ENCODE data around the gene SMC6. TPM values are rescaled to one million over a fixed set of nuclear protein-coding genes. Genes with fewer than 3 reads are reported as not detected.

The SMC6 gene, protein sequence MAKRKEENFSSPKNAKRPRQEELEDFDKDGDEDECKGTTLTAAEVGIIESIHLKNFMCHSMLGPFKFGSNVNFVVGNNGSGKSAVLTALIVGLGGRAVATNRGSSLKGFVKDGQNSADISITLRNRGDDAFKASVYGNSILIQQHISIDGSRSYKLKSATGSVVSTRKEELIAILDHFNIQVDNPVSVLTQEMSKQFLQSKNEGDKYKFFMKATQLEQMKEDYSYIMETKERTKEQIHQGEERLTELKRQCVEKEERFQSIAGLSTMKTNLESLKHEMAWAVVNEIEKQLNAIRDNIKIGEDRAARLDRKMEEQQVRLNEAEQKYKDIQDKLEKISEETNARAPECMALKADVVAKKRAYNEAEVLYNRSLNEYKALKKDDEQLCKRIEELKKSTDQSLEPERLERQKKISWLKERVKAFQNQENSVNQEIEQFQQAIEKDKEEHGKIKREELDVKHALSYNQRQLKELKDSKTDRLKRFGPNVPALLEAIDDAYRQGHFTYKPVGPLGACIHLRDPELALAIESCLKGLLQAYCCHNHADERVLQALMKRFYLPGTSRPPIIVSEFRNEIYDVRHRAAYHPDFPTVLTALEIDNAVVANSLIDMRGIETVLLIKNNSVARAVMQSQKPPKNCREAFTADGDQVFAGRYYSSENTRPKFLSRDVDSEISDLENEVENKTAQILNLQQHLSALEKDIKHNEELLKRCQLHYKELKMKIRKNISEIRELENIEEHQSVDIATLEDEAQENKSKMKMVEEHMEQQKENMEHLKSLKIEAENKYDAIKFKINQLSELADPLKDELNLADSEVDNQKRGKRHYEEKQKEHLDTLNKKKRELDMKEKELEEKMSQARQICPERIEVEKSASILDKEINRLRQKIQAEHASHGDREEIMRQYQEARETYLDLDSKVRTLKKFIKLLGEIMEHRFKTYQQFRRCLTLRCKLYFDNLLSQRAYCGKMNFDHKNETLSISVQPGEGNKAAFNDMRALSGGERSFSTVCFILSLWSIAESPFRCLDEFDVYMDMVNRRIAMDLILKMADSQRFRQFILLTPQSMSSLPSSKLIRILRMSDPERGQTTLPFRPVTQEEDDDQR
- total RNA-seq: 121 and 127 TPM in 2 replicates

DNA sequence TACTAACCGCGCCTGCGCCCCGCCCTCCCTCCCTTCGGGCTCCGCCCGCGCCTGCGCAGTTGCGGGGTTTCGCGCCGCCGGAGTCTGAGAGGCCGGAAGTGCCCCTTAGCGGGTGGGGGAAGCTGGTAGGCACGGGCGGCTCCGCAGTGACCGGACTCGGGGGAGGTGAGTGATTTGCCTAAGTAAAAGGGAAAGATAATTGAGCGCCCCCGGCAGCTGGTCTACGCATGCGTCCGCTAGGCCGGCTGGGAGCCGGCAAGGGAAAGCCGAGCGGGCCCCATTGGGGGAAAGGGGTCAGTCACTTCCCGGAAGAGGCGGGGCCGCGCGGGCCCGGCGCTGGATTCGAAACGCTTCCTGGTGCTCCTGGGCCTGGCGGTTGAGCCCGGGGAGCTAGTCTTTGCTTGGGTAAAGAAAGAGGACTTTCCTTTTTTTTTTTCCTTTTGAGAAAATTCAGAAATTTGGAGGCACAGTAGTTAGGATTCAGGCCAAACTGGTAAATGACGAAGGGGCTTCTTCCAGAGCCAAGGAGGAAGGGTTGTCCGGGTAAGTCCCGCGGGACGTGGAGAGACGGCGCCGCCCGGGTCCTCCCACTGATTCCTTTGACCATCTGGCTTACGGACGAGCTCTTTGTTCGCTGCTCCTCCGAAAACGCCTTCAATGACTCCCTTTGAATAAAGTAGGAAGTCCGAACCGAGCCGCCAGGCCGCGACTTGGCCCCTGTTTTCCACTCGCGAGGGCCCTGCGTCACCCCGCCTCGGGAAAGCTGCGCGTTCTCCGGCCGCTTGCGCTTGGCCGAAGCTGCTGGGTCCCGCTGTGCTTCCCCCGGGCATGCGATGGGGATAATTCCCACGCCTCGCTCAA lies at the start of gene SMC6, which contains the start of gene GEN1:
TSS of gene SMC6 (minus strand) at position 8 of the 861 bp plus-strand sequence. CDS start 7,864 bp downstream, outside the sequence.
TSS of gene GEN1 (plus strand) at position 336 of the 861 bp plus-strand sequence. CDS start 5,806 bp downstream, outside the sequence.
- peak; percentile 90 for DNase-seq
- Mint-ChIP-seq H3K4me3 (peak within 1 kb of the TSS; percentile 95), H3K27me3 (no peaks in the 10 kb centered on the region), H3K36me3 (ENCODE audit: low read depth) (peaks cover 33% of the 10 kb centered on the region), H3K4me1 (peaks cover 61% of the 10 kb centered on the region), H3K27ac (peak within 1 kb of the TSS; percentile 95), H3K9me3 (no peaks in the 10 kb centered on the region)
- intact Hi-C loops (cut with micrococcal nuclease): loop anchor here (2.0 to 5.0 kb wide), 8 partner anchors 17 to 1593 kb away; partner anchors contain the start of gene RAD51AP2
- peak; percentile 83 for ATAC-seq (ENCODE audit: low read depth)
- TF ChIP-seq, protein P1, sequence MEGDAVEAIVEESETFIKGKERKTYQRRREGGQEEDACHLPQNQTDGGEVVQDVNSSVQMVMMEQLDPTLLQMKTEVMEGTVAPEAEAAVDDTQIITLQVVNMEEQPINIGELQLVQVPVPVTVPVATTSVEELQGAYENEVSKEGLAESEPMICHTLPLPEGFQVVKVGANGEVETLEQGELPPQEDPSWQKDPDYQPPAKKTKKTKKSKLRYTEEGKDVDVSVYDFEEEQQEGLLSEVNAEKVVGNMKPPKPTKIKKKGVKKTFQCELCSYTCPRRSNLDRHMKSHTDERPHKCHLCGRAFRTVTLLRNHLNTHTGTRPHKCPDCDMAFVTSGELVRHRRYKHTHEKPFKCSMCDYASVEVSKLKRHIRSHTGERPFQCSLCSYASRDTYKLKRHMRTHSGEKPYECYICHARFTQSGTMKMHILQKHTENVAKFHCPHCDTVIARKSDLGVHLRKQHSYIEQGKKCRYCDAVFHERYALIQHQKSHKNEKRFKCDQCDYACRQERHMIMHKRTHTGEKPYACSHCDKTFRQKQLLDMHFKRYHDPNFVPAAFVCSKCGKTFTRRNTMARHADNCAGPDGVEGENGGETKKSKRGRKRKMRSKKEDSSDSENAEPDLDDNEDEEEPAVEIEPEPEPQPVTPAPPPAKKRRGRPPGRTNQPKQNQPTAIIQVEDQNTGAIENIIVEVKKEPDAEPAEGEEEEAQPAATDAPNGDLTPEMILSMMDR (IDR thresholded peaks at IDR 0.05): no peak
- ChIA-PET CTCF (interaction anchor here (1.2 to 1.7 kb wide), 5 partner anchors 34 to 77 kb away, joined by 4 to 7 read pairs (median 5); no protein-coding TSS in a partner anchor), POLR2A (interaction anchor here (0.6 to 5.0 kb wide), 35 partner anchors 8 to 1123 kb away, joined by 3 to 118 read pairs (median 4); partner anchors contain the start of genes KCNS3 and MSGN1)

DNA sequence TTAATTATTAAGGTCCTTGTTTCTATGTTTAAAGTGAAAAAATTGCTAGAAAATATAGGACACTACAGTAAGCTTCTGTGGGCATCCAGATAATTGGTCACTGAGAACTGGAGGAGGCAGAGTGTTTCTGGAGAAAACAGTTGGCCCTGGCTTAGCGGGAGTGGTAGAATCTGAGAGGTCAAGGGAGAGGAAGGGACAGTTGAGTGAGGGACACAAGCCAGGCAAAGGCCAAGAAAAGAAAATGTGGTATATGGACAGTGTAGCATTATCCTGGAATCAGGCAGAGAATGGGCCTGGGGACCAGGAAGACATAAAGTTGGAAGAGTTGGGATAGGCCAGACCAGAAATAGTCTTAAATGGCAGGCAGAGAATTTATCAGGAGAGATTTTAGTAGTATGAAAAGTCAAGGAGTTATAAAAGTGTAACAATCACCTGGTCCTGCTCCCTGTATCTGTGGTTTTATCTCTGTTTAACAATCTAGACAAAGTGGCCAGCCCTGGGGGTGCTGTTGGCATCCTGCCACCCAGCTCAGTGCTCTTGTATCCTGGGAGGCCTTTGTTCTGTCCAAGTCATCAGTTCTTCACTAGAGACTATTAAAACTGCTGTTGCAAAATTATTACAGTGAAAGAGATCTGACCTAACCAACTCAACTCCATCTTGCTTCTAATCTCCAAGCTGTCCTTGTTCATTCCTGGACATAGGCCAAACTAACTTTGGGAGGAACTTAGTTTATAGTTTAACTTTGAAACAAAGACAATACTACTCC lies 47.3 kb upstream of the SMC6 start:
- Mint-ChIP-seq H3K36me3 (ENCODE audit: low read depth) (no peaks in the 10 kb centered on the region), H3K9me3 (no peaks in the 10 kb centered on the region), H3K27ac (peak overlapping the region; percentile 75), H3K4me1 (peaks cover 72% of the 10 kb centered on the region), H3K27me3 (no peaks in the 10 kb centered on the region), H3K4me3 (peak overlapping the region; percentile 2)
- DNase-seq (no peak), ATAC-seq (ENCODE audit: low read depth) (no peak)
- CTCF ChIA-PET: no interaction called here
- POLR2A ChIA-PET: interaction anchor here (0.8 to 7.7 kb wide), 4 partner anchors 9 to 46 kb away, joined by 3 to 118 read pairs (median 11); partner anchors contain the start of genes GEN1 and SMC6
- intact Hi-C loops (cut with micrococcal nuclease): no loop called here
- TF ChIP-seq, protein P1 (IDR thresholded peaks at IDR 0.05): no peak

DNA sequence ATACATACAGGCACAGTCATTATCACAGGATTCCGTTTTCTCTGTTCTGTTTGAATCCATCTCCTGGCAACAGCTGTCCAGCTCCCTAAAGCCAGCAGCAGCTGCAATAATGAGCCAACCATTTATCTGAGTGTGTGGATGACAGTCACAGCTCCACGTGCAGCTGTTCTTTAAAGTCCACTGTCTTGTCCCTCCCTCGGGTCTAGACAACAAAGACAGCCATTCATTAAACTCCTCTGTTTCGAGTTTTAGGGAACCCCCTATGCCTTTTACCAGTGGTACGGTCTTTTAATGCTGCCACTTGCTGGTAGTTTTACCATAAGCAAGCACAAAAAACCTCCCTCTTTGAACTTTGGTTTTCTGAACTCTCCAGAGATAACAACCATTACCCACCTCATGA lies 46.6 kb upstream of the SMC6 start:
- ChIA-PET POLR2A (interaction anchor here (2.6 to 7.7 kb wide), 2 partner anchors 13 to 45 kb away, joined by 18 to 118 read pairs; partner anchors contain the start of genes GEN1 and SMC6), CTCF (no interaction called here)
- H3K27me3 Mint-ChIP-seq: no peaks in the 10 kb centered on the region
- H3K4me1 Mint-ChIP-seq: peaks cover 67% of the 10 kb centered on the region
- TF ChIP-seq, protein P1 (IDR thresholded peaks at IDR 0.05): no peak
- intact Hi-C loops (cut with micrococcal nuclease): no loop called here
- no peak for ATAC-seq (ENCODE audit: low read depth)
- DNase-seq: no peak
- peak overlapping the region; percentile 75 for H3K27ac Mint-ChIP-seq
- H3K4me3 Mint-ChIP-seq: no peak overlapping the region
- no peaks in the 10 kb centered on the region for H3K36me3 Mint-ChIP-seq (ENCODE audit: low read depth)
- no peaks in the 10 kb centered on the region for H3K9me3 Mint-ChIP-seq

Data from activated B cell treated with CpG ODN at 0.5 μM for 24 hours (primary cell).